Heart right ventricle (tissue), 16 donors: ENCODE data around the gene FUCA2. TPM values are rescaled to one million over a fixed set of nuclear protein-coding genes. Genes with fewer than 3 reads are reported as not detected.
A peak's percentile ranks its signal among the peaks of the same experiment; 100 is the strongest.

Experiments
- ATAC-seq, 8 donors: fragments of 200-7000 bp; cut with Tn5 transposase; one replicate each; pipeline ENCODE4 v1.9.1; 2020; ENCODE audit warnings: mild to moderate bottlenecking in 8 of 8, moderate library complexity in 8 of 8, moderate number of reproducible peaks in 1 of 8
- DNase-seq, 2 donors: peaks; one replicate each; pipeline ENCODE4 v3.0.0-alpha.2; 2020
- H3K27ac ChIP-seq, 10 donors: fragments of 200-600 bp; sonication (generic) in 2 of 10; one replicate each; pipeline versions ENCODE4 v1.5.0 to v1.8.0; 2020 to 2022; ENCODE audit warnings: mild to moderate bottlenecking in 3 of 10
- H3K27me3 ChIP-seq, 7 donors: fragments of 200-600 bp; one replicate each; pipeline ENCODE4 v1.8.0; 2021 to 2022; ENCODE audit warnings: mild to moderate bottlenecking in 2 of 7
- H3K36me3 ChIP-seq, 9 donors: fragments of 200-600 bp; sonication (generic) in 1 of 9; one replicate each; pipeline versions ENCODE4 v1.5.0 to v1.8.0; 2020 to 2022; ENCODE audit warnings: mild to moderate bottlenecking in 2 of 9
- H3K4me1 ChIP-seq, 9 donors: fragments of 200-600 bp; sonication (generic) in 1 of 9; one replicate each; pipeline versions ENCODE4 v1.5.0 to v1.8.0; 2020 to 2022; ENCODE audit warnings: mild to moderate bottlenecking in 4 of 9
- H3K4me3 ChIP-seq, 10 donors: fragments of 200-600 bp; sonication (generic) in 2 of 10; one replicate each; pipeline versions ENCODE4 v1.5.0 to v1.8.0; 2020 to 2022; ENCODE audit warnings: mild to moderate bottlenecking in 7 of 10, moderate library complexity in 2 of 10
- H3K9me3 ChIP-seq, 11 donors: fragments of 200-600 bp in 10 of 11; sonication (generic) in 2 of 11; one replicate each; pipeline versions ENCODE4 v1.5.0 to v1.8.0; 2013 to 2022; ENCODE audit warnings: mild to moderate bottlenecking in 2 of 11, control low read depth in 1 of 11, moderate library complexity in 1 of 11
- WGBS, 2 donors: extraction: QIAGEN DNeasy Blood & Tissue Kit; methylation state at CpG; one replicate each; pipeline ENCODE4 v1.1.7; 2013; ENCODE audit warnings: inconsistent platforms in 1 of 2; 5-methylcytosine and 5-hydroxymethylcytosine counted together
- intact Hi-C, 10 donors: fragments of 100-400 bp; cut with DNase I; formaldehyde crosslinking; loops; one replicate each; pipeline versions ENCODE4 v1.11.1 to v1.14.2; 2022
- polyA plus RNA-seq, 2 donors: library from polyadenylated mRNA; stranded (reverse); fragments of 200-250 nt; gene quantifications; one replicate each; pipeline ENCODE4 v1.2.3, GENCODE V29; 2013
- total RNA-seq, 10 donors: library from RNA; stranded (reverse); fragmentation: NEBNext Ultra II Directional in 3 of 10; extraction: Animal tissue kit (Norgen Biotek cat#: 25700) in 3 of 10; gene quantifications; one replicate each; pipeline versions ENCODE4 v1.2.1 to v1.2.4, GENCODE V29; 2021 to 2023
- TF ChIP-seq, protein P1 (sequence below), 9 donors: fragments of 200-600 bp; sonication (generic) in 2 of 9; IDR thresholded peaks; one replicate each; pipeline versions ENCODE4 v1.5.0 to v1.8.0; 2021 to 2022; ENCODE audit warnings: antibody characterized with exemption in 9 of 9, mild to moderate bottlenecking in 5 of 9, moderate library complexity in 1 of 9
- donor health status: Arrhythmogenic right ventricular cardiomyopathy.
- donor health status: ischemic (EF 13 %, LVEDD 7.1; RV severe dilation, severe dysfunction).
- donor health status: healthy with polysubstance abuse.
- donor health status: DM: no; HTN: yes; CAD: no.
- donor health status: DM: no; HTN: no; CAD: no.
- donor health status: ischemic (EF 25% LVEDD 6.9; RV normal size, moderate dysfunction).
- donor health status: ischemic (EF 25% LVEDD 5.7; RV mildly dilated, moderate dysfunction).
- donor health status: healthy.
- donor health status: DM: yes; HTN: yes; CAD: no.
- donor health status: Ischemic cardiomyopathy.
- donor health status: ischemic (EF 35%, LVEDD 5.7; RV mildly dilated, moderate dysfunction).
- donor health status: nonischemic (EF 11% LVEDD 7.7; RV severe dilation, severe dysfunction).
- donor health status: DM: yes; HTN: yes; CAD: no.
- donor health status: PGD.
- donor health status: ischemic (EF 29% LVEDD 5.4; RV normal size, mild dysfunction).
- donor health status: nonischemic (EF 23%, LVEDD 6.1; RV moderate dilation, normal function).

The FUCA2 gene
- total and polyA plus RNA-seq, 12 donors = 24.1 to 63.4 (median 40.1) TPM

- peaks cover 0 to 9% (median 0%) of the 10 kb centered on the region in 9 donors for H3K4me1 ChIP-seq
- H3K36me3 ChIP-seq = no peaks in the 10 kb centered on the region
- no peaks in the 10 kb centered on the region for H3K9me3 ChIP-seq
- H3K27ac ChIP-seq = no peak overlapping the region
- TF ChIP-seq, protein P1, sequence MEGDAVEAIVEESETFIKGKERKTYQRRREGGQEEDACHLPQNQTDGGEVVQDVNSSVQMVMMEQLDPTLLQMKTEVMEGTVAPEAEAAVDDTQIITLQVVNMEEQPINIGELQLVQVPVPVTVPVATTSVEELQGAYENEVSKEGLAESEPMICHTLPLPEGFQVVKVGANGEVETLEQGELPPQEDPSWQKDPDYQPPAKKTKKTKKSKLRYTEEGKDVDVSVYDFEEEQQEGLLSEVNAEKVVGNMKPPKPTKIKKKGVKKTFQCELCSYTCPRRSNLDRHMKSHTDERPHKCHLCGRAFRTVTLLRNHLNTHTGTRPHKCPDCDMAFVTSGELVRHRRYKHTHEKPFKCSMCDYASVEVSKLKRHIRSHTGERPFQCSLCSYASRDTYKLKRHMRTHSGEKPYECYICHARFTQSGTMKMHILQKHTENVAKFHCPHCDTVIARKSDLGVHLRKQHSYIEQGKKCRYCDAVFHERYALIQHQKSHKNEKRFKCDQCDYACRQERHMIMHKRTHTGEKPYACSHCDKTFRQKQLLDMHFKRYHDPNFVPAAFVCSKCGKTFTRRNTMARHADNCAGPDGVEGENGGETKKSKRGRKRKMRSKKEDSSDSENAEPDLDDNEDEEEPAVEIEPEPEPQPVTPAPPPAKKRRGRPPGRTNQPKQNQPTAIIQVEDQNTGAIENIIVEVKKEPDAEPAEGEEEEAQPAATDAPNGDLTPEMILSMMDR (IDR thresholded peaks at IDR 0.05) = peak in 2 of 9 donors; percentile 10 to 18
- H3K4me3 ChIP-seq = no peak overlapping the region
- no peak for DNase-seq
- WGBS, 2 donors = 39 to 63% methylated on average over 2 of the region's 2 CpGs
- intact Hi-C loops = no loop called here
- no peak for ATAC-seq
- H3K27me3 ChIP-seq = no peaks in the 10 kb centered on the region
Observed at GRCh38 chr6:143529095-143529494, 17.6 kb upstream of the FUCA2 start.

DNA sequence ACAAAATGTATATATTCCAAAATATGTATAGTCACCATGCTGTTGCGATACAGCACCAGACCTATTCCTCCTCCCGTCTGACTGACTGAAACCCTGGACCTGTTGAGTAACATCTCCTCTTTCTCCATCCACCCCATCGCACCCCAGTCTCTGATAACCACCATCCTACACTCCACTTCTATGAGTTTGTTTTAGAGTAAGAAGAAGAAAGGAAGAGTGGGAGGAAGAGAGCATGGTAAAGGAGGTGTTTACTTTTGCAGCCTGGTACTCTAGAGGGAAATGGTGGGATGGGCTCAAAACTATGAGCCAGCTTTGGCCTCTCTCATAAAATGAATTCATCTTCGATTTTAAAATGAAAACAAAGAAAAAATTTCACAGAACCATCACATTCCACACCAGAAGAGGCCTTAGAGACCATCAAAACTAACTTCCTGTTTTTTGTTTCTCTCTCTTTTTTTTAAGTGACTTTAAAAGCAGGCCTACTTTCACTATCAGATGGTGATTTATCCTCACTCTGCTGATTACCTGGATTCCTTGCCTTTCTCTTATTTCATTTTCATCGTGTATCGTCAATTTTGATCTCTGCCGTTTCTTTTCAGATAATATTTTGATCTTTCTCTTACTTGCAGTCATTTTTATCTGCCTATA, 16.8 kb upstream of the FUCA2 start:
- Histone ChIP-seq H3K36me3 (no peaks in the 10 kb centered on the region), H3K27me3 (no peaks in the 10 kb centered on the region), H3K4me1 (peaks cover 0 to 9% (median 0%) of the 10 kb centered on the region in 9 donors), H3K4me3 (no peak overlapping the region), H3K27ac (peak overlapping the region in 1 of 10 donors; percentile 32), H3K9me3 (no peaks in the 10 kb centered on the region)
- intact Hi-C loops = no loop called here
- TF ChIP-seq, protein P1 (IDR thresholded peaks at IDR 0.05) = no peak
- DNase-seq (no peak), ATAC-seq (no peak)
- 76 to 86% methylated on average over 7 of the region's 7 CpGs for WGBS, 2 donors

- Histone ChIP-seq H3K36me3 (no peaks in the 10 kb centered on the region), H3K4me1 (peaks cover 0 to 9% (median 0%) of the 10 kb centered on the region in 9 donors), H3K27ac (no peak overlapping the region), H3K4me3 (no peak overlapping the region), H3K9me3 (no peaks in the 10 kb centered on the region), H3K27me3 (no peaks in the 10 kb centered on the region)
- DNase-seq = no peak
- 87 to 97% methylated on average over 1 of the region's 1 CpG for WGBS, 2 donors
- intact Hi-C loops = no loop called here
- no peak for ATAC-seq
- TF ChIP-seq, protein P1 (IDR thresholded peaks at IDR 0.05) = no peak
Observed at GRCh38 chr6:143527677-143528076, 16.2 kb upstream of the FUCA2 start.

GRCh38 chr6:143525356-143525755, 13.8 kb upstream of the FUCA2 start:
- ATAC-seq (no peak), DNase-seq (no peak)
- no peak overlapping the region for H3K27ac ChIP-seq
- TF ChIP-seq, protein P1 (IDR thresholded peaks at IDR 0.05) = no peak
- 88 to 90% methylated on average over 1 of the region's 1 CpG for WGBS, 2 donors
- intact Hi-C loops = no loop called here
- H3K9me3 ChIP-seq = peaks cover 0 to under 1% (median 0%) of the 10 kb centered on the region in 11 donors
- H3K36me3 ChIP-seq = no peaks in the 10 kb centered on the region
- peaks cover 0 to 9% (median 0%) of the 10 kb centered on the region in 9 donors for H3K4me1 ChIP-seq
- H3K27me3 ChIP-seq = no peaks in the 10 kb centered on the region
- no peak overlapping the region for H3K4me3 ChIP-seq
